Activated CD4-positive, alpha-beta T cell treated with anti-CD3 and anti-CD28 coated beads, Interleukin-2, amount 50 U/mL, for 48 hours (primary cell): Measurements from ENCODE around the gene DLG2.

Experiments
- DNase-seq, 2 experiments: peaks; one replicate each; pipeline ENCODE4 v3.0.0-alpha.2; 2020

The DLG2 gene

GRCh38 chr11:84419616-84420015 lies 1207.5 kb downstream of the DLG2 start:
- DNase-seq: no peak

- DNase-seq: no peak
Measured at GRCh38 chr11:84414920-84415319, 1212.2 kb downstream of the DLG2 start.

DNA sequence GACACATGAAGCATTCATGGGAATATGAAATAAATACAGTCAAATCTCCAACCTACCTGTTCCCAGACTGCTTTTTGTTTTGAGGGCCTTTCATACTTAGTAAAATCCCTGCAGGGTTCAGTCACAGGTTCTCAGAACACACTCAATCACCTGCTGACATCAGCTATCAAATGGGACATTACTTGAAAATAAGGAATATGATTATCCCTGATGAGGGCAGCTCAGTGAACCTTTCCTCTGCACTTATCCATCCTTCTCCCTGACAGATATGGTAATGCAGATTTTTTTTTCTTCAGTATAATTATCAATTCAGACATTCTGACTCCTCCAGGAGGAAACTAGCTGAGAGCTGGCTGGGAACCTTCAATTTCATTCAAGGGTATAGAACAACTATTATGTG lies 1213.6 kb downstream of the DLG2 start:
- no peak for DNase-seq

- no peak for DNase-seq
Measured at GRCh38 chr11:84412862-84413261, 1214.3 kb downstream of the DLG2 start.

DNA sequence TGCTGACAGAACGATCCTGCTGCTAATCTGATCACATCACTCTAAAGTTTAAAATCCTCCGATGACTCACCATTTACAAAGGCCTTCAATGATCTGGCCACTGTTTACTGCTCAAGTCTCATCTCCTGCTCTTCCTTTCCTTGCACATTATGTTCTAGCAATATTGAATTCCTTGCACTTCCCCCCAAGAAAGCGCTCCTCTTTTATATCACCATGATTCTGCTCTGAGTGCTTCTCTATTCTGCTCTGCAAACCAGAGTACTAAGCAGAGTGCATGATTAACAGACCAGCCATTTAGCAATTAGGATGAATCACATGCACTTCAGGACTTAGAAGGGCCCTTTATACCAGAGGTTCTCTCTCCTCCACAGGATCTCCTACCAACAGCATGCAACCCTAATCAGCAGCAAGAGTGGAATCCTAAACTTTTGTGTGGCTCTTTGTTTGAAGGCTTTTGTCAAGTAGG lies 1218.2 kb downstream of the DLG2 start:
- DNase-seq: no peak

GRCh38 chr11:84407091-84407490 lies 1220.1 kb downstream of the DLG2 start:
- no peak for DNase-seq

GRCh38 chr11:84398017-84398626 lies 1229.0 kb downstream of the DLG2 start:
- DNase-seq: no peak

GRCh38 chr11:84396521-84396920 lies 1230.6 kb downstream of the DLG2 start:
- DNase-seq: no peak

DNA sequence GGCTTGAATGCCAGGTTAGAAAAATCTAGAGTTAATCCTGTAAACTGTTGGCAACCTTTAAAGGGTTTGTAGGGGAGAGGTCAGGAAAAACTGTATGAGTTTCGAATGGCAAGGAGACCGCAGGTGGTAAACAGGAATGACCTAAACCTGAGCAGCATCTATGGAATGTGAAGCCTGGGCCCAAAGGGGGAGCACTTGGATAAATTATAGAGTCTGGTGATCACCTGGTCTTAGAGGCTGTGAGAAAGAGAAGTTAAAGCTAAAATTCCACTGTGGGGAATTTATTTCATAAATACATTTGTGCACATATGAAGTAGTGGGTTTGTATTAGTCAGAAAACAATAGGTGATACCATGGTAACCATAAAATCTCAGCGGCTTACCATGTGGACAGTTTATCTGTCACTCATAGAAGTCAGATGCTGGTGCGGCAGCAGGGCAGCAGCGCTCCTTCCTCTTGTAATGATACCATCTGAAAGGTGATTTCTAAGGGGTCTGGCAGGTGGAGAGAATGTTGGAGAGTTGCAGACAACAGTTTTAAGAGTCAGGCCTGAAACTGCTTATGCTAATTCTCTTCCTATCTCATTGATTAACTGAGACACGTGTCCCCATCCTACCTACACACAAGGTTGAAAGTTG lies 1236.6 kb downstream of the DLG2 start:
- DNase-seq: no peak

- DNase-seq: no peak
Measured at GRCh38 chr11:84389696-84390095, 1237.4 kb downstream of the DLG2 start.

DNA sequence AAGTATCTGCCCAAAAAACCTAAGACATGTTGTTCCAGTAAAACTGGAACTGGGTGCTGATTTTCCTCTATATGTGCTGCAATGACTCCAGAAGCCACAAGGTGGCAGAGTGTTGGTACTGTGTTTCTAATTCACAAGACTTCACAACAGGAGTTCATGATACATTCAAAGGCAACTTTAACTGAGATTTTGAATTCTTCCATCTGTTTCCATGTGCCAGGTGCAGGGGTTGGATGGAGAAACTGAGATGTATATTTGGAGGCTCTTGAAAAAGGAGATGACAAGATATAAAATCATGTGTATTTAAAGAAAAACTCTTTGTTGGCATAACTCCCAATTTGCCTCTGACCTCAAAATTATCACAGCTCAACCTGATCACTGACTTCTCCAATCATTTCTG lies 1242.4 kb downstream of the DLG2 start:
- DNase-seq: peak; percentile 20 to 38

- DNase-seq: no peak
Measured at GRCh38 chr11:84383576-84383975, 1243.6 kb downstream of the DLG2 start.

DNA sequence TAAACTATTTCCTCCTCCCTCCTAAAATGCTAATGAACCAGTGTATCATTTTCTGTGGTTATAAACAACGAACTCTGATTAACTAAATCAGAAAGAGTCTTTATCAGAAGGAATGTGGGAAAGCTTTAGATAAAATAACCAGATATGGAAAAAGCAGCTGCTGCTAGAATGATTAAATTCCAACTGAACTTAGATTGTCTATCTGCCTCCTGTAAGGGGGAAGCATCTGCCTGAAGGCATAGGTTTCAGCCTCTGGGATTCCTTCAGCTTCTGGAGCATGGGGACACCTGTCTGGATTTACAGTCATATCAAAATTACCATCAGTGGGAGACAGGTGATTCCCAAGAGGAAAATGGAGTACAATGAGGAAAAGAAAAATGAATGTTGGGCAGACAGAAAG lies 1245.5 kb downstream of the DLG2 start:
- no peak for DNase-seq

DNA sequence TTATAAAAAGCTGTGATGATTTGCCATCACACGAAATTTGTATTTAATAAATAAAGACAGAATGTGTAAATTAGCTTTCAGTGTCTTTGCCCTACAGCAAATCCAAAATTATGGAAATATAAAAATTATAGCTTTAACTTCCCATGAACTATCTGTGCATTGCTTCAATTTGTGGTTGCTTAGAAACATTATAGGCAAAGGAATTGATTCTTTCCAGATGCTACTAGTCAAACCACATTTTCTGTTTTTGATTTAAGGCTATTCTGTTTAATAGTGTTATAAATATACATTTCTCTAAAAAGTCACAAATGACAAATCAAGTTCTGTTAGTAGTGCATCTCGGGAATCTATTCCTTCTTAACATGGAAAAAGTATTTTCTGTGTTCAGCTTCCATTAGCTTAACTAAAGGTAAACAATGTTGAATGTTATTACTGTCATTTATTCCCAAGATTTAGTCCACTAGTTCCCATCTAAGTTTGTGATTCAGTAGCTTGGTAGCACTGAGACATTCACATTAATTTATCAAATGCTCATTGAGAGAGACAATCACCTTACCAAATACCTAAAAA lies 1254.7 kb downstream of the DLG2 start:
- DNase-seq: no peak

GRCh38 chr11:84358034-84358433 lies 1269.1 kb downstream of the DLG2 start:
- DNase-seq: no peak

GRCh38 chr11:84355911-84356310 lies 1271.2 kb downstream of the DLG2 start:
- DNase-seq: no peak

- DNase-seq: no peak
Measured at GRCh38 chr11:84345597-84345996, 1281.5 kb downstream of the DLG2 start.

- DNase-seq: no peak
Measured at GRCh38 chr11:84345027-84345426, 1282.1 kb downstream of the DLG2 start.

DNA sequence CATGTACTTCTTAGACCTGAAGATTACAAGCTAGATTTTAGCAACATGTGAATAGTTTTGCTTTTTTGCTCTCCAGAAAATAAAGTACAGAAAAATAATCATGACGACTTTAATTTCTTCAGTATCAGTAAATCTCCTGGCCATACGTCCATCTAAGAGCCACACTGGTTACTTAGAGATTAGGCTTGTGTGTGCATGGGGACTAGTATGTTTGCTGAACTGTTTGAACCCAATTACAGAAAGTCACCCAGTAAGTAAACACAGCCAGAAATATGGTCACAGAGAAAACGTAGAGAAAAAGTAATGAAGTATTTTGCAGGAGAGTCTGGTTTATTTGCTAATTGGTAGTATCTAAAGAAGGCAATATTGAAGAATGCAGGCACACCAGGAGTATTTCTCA lies 1287.3 kb downstream of the DLG2 start:
- DNase-seq: no peak

DNA sequence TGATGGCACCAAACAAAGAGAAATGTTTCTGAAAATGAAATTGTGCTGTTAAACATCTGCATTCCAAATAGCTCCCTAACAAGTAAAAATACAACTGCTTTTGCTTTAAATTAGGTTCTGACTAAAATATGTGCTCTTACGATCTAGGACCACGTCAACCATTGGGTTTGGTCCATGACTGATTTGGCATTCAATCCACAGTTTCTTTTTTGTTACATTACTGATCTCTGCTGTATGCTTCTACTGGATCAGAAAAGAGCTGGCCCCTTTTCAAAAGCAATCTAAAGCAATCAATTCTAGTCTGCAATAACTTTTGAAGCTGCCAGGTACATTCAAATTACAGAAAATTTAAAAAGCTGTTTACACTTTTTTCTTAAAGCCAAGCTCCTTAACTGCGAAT lies 1293.9 kb downstream of the DLG2 start:
- DNase-seq: no peak

GRCh38 chr11:84322211-84322610 lies 1304.9 kb downstream of the DLG2 start:
- no peak for DNase-seq

DNA sequence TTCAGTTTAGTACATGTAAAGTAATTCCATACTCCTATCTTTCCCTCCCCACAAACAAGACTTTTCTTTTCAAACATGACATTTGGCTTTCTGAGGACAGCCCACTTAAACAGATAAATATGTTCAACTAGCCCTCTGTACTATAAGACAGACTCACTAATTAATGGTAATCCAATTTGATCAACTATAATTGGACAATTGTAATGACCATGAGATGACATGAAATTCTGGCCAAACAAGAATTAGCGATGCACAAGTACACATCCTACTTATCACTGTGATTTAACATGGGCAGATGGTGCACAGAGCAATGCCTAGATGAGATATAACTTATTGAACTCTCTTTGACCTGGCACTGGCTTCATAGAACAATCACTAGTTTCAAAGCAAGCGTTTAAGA lies 1307.3 kb downstream of the DLG2 start:
- no peak for DNase-seq

DNA sequence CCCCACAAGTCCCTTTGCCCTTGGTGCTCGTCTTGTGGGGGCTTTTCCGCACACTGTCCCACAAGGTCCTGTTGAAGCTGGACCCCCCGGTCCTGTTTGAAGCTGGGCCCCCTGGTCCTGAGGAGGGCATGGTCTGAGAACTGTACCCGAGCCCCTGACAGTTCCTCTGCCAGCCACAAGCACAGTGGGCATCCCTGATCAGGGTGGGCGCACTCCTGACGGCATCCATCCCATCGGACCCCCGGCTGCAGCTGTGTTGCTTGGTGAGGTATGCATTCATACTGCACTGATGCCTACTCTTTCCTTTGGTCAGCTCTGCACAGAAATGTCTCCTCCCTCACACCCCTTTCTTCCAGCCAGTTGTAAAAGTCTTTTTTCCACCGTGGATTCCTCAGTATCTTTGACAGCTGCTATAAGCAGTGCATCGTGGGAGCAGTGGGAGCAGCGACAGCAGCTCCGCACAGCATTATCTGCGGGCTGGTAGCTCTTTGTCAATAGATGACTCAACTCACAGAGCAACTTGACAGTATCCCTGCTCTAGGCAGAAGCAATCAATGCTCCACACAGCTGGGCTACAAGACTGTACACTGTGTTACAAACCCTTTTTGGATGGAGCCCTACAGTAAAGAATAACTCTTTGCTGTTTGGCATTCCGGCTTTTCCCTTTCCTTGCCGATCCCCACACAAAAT lies 1310.1 kb downstream of the DLG2 start:
- DNase-seq: no peak

GRCh38 chr11:84313830-84314359 lies 1313.2 kb downstream of the DLG2 start:
- no peak for DNase-seq
